Gastrocnemius medialis (tissue), 4 donors: ENCODE measurements around the gene ATP4B.

Experiments
- POLR2A ChIP-seq, 2 donors: fragments of 450-650 bp; IDR thresholded peaks; one replicate each; pipeline ENCODE4 v1.6.1; 2017; ENCODE audit warnings: antibody characterized with exemption in 2 of 2, mild to moderate bottlenecking in 2 of 2, moderate library complexity in 2 of 2
- TF ChIP-seq, protein P1 (sequence below), 5 experiments: fragments of 450-650 bp in 3 of 5; fragments of 200-600 bp in 2 of 5; sonication (generic) in 2 of 5; IDR thresholded peaks in 4 of 5; conservative IDR thresholded peaks in 1 of 5; 1 replicate in 4 of 5; 2 replicates in 1 of 5; pipeline ENCODE4 v1.5.1; 2016 to 2019; ENCODE audit warnings: antibody characterized with exemption in 5 of 5, mild to moderate bottlenecking in 3 of 5, moderate library complexity in 3 of 5

DNA sequence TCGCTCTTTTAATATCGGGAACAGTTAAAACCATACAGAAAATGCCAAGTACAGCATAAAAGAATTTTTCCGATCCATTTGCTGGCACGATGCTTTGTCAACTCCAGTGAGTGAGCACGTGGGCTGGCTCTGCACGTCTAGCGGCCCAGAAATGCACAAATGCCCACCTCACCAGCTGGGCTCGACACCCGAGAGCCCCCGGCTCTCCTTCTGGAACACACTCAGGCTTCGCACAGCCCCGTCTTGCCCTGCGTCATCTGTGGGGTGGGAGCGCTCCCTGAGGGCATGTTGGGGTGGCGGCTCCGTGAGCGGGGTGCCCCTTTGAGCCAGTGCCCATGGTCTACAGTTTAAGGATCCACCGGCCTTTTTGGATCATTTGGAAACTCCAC, 24.5 kb downstream of the ATP4B start:
- TF ChIP-seq, protein P1, sequence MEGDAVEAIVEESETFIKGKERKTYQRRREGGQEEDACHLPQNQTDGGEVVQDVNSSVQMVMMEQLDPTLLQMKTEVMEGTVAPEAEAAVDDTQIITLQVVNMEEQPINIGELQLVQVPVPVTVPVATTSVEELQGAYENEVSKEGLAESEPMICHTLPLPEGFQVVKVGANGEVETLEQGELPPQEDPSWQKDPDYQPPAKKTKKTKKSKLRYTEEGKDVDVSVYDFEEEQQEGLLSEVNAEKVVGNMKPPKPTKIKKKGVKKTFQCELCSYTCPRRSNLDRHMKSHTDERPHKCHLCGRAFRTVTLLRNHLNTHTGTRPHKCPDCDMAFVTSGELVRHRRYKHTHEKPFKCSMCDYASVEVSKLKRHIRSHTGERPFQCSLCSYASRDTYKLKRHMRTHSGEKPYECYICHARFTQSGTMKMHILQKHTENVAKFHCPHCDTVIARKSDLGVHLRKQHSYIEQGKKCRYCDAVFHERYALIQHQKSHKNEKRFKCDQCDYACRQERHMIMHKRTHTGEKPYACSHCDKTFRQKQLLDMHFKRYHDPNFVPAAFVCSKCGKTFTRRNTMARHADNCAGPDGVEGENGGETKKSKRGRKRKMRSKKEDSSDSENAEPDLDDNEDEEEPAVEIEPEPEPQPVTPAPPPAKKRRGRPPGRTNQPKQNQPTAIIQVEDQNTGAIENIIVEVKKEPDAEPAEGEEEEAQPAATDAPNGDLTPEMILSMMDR (IDR thresholded peaks at IDR 0.05 in 4 of 5, conservative IDR thresholded peaks at IDR 0.05 in 1 of 5) = no peak
- TF ChIP-seq POLR2A (IDR thresholded peaks at IDR 0.05) = no peak
